ES-I3 (cell line): Measurements from ENCODE around the gene ANKRD44.

ENCODE experiments used
- H3K36me3 ChIP-seq: 2 replicates; pipeline ENCODE4 v1.6.1; 2013; ENCODE audit warnings: mild to moderate bottlenecking, low read length, control low read depth, moderate library complexity; ENCODE audit not compliant: insufficient read depth
- H3K4me1 ChIP-seq: 2 replicates; pipeline ENCODE4 v1.6.1; 2013; ENCODE audit warnings: mild to moderate bottlenecking, control low read depth, low read length; ENCODE audit not compliant: insufficient read depth
- H3K9ac ChIP-seq: 2 replicates; pipeline ENCODE4 v1.6.1; 2013; ENCODE audit warnings: low read depth, mild to moderate bottlenecking, low read length, moderate library complexity
- H3K9me3 ChIP-seq: 2 replicates; pipeline ENCODE4 v1.6.1; 2013; ENCODE audit warnings: mild to moderate bottlenecking, low read length, moderate library complexity; ENCODE audit not compliant: control insufficient read depth, insufficient read depth

ANKRD44 gene

DNA sequence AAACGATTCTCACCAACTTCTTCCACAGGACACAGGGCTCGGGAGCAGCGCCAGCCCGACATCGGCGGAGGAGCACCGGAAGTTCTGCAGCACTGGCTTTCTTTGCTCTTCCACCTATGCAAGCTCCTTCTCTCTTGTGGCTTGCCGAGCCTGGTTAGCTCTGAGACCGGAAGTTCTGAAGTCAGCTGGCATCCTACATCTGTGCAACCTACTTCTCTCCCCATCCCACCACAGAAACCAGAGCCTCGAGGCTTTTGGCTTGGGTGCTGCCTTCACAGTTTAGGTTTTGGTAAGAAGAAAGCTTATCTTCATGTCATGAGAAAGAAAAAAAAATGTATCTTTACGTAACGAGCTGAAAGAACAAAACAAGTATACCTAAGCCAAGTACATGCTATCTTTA is 111.7 kb downstream of the ANKRD44 start:
- H3K4me1 ChIP-seq, result no peaks in the 10 kb centered on the region
- H3K9ac ChIP-seq, result no peak overlapping the region

DNA sequence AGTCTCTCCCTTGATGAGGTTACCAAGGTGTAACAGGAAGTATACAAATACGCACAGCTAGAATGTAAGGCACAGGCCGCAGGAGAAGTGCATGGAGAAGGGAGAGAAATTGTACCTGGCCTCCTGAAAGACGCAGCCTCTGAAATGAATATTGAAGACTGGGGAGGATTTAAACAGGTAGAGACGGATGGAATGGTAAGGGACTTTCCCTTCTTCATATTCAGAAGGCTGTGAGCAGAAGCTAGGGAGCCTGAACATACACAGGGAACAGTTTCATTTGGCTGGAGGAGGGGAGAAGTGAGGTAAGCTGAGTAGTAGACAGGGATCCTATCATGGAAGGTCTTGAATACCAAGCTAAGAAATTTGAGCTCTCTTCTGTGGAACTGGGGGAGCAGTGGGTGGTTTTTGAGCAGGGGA is 112.7 kb downstream of the ANKRD44 start:
- Histone ChIP-seq H3K4me1 (no peaks in the 10 kb centered on the region), H3K9ac (no peak overlapping the region), H3K9me3 (no peaks in the 10 kb centered on the region; the same call in 1 of the 2 replicates)

More for the DNA sequence above, 111.7 kb downstream of the ANKRD44 start:
- H3K9me3 ChIP-seq, result no peaks in the 10 kb centered on the region; the same call in 1 of the 2 replicates
- H3K36me3 ChIP-seq, result no peaks in the 10 kb centered on the region

DNA sequence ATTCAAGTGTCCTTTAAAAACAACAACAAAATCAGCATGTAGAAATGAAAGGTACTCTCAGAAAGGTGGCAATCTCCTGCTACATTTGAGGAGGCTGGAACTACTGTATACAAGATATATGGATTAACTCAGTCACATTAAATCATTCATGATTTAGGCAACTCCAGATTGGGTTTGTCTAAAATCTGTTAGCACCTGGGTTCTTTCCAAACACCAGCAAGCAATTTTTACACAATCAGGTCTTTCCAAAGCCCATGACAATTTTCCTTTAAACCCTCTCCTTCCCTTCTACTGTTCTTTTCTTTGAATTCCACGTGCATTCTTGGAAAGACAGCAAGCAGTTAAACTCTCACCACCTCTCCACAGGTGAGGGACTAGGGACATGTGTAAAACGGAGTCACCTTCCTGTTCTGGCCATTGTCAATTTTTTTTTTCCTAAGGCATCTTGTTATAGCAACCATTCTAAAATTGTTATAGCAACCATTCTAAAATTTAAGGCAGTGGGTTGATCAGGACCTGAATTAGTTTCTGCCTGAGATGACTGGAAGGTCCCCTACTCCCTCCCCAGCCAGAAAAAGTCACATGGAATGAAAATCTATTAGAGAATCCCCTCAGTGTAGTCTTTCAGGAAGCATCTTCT is 113.9 kb downstream of the ANKRD44 start:
- Histone ChIP-seq H3K9me3 (no peaks in the 10 kb centered on the region; the same call in 1 of the 2 replicates), H3K9ac (no peak overlapping the region), H3K4me1 (no peaks in the 10 kb centered on the region)

More for the DNA sequence above, 112.7 kb downstream of the ANKRD44 start:
- no peaks in the 10 kb centered on the region for H3K36me3 ChIP-seq

DNA sequence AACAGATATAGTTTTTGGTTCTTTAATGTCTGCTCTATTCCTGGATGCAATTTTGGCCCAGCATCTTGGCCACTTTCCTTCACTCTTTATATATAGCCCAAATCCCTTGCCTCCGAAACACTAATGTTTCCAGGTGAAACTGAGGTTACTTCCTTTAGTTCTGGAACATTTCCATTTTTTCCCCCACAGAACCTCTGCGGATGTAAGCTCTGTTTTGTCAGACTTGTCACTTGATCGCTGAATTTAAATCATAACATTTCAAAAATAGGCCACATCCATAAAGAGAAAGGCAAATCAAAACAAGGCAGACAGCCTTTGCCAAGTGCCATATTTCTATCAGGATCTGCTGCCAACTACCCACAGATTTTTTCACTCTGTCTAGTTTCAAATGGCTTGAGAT is 115.1 kb downstream of the ANKRD44 start:
- Histone ChIP-seq H3K4me1 (no peaks in the 10 kb centered on the region), H3K9ac (no peak overlapping the region), H3K9me3 (no peaks in the 10 kb centered on the region; the same call in 1 of the 2 replicates), H3K36me3 (no peaks in the 10 kb centered on the region)

More for the DNA sequence above, 113.9 kb downstream of the ANKRD44 start:
- H3K36me3 ChIP-seq, result no peaks in the 10 kb centered on the region

DNA sequence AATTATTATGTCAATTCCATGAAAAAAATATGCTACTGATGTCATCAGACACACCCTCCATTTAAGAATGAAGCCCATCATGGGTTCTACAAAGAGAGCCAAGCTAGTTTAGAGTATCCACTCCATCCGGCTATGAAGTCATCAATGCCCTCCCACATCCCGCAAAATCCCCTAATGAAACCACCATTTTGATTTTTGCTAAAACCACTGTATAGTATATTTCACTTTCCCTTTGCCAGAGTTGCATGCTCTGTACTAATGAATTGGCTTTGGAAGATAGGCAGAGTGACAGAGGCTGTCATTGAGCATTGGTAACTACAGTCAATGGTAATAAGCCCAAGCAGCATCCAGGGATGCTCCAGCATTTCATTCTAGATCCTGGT is 118.6 kb downstream of the ANKRD44 start:
- Histone ChIP-seq H3K4me1 (peaks cover 9% of the 10 kb centered on the region; the same call in 1 of the 2 replicates), H3K9me3 (no peaks in the 10 kb centered on the region), H3K36me3 (no peaks in the 10 kb centered on the region), H3K9ac (no peak overlapping the region)

DNA sequence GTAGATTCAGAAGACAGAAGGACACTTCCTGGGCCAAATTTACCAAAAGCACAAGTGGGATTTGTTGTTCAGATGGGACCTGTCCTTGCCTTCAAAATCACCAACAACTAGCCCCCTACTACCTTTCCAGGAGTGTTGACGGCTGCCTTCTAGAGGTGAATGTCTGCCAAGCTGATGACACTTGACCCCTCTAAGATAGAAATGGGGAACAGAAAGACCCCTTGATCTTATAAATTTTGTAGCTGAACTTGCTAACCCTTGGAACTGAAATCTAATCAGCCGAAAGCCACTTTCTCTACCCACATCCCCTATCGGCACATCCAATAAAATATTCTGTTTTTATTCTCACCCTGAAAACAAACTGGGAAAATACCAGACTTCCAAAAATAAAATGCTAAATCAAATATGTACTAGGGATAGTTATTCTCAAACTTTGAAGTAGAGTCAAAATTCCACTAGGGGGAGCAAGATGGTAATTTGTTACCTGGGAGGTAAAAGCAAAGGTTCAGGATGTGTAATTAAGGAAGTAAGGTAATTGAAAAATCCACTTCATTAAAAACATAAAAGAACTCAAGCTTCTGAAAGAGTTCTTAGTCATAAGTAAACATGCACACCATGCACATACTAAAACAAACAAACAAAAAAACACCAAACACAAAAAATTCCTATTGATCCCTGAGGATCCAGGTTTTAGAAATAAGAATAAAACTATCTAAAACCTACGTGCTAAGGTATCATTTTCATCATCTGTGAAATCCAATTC is 119.2 kb downstream of the ANKRD44 start:
- Histone ChIP-seq H3K36me3 (no peaks in the 10 kb centered on the region), H3K9me3 (no peaks in the 10 kb centered on the region), H3K9ac (no peak overlapping the region), H3K4me1 (peaks cover 9% of the 10 kb centered on the region; the same call in 1 of the 2 replicates)

DNA sequence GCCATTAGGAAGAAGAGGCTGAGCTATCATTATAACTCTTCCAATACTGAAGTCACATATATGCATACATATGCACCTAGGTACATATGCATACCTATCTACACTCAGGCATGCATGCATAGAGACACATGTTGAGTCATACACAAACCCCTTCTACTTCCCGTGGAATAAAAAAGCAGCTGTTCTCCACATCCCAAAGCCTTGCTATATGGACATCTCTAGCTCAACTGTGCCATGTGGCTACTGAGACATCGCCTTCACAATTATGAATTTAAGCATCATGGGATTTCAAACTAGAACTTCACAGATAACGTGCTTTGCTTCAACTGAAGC is 120.5 kb downstream of the ANKRD44 start:
- Histone ChIP-seq H3K4me1 (peaks cover 9% of the 10 kb centered on the region; the same call in 1 of the 2 replicates), H3K36me3 (no peaks in the 10 kb centered on the region), H3K9ac (no peak overlapping the region), H3K9me3 (no peaks in the 10 kb centered on the region)

DNA sequence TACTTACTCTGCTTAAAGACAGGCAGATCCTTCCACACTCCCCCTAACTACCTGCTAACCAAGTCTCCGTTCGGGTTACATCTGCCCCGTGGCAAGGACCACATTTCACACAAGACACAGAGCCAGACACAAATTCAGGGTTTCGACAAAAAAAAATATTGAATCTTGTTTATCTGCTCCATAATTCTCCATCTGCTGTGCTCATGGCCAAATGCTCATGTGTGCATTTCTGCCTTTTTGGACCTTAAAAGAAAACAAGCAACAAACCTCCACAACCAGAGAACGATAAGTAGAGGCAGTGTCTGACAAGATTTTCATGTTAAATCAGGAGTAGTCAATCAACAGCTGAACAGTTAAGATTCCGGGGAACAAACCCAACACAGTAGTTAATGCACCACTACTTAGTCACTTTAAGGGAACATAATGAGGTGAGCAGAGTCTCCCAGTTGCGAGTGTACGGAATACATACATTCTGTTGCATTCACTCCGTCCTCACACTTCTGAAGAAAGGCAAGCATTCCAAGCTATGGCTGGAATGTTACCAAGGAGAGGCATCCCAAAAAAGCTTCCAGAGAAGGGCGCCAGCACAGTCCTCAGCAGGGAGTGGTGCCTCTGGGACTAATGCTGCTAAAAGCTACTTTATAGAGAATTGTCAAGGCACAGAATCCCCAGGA is 121.0 kb downstream of the ANKRD44 start:
- Histone ChIP-seq H3K4me1 (peaks cover 9% of the 10 kb centered on the region; the same call in 1 of the 2 replicates), H3K9me3 (no peaks in the 10 kb centered on the region), H3K36me3 (no peaks in the 10 kb centered on the region), H3K9ac (no peak overlapping the region)

DNA sequence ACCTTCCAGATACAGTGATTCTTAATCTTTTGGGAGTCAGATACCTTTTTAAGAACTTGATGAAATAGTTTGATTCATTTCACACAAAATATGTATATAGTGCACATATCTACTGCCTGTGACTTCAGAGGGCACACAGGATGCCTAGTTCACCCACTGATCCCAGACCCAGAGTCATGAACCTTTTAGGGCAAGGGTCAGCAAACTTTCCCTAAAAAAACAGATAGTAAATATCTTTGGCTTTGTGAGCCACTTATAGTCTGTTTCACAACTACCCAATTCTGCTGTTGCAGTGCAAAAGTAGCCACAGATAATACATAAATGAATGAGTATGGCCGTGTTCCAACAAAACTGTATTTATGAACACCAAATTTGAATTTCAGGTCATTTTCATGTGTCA is 124.9 kb downstream of the ANKRD44 start:
- peaks cover 9% of the 10 kb centered on the region; the same call in 1 of the 2 replicates for H3K4me1 ChIP-seq
- H3K36me3 ChIP-seq, result no peaks in the 10 kb centered on the region
- no peaks in the 10 kb centered on the region for H3K9me3 ChIP-seq
- H3K9ac ChIP-seq, result no peak overlapping the region

DNA sequence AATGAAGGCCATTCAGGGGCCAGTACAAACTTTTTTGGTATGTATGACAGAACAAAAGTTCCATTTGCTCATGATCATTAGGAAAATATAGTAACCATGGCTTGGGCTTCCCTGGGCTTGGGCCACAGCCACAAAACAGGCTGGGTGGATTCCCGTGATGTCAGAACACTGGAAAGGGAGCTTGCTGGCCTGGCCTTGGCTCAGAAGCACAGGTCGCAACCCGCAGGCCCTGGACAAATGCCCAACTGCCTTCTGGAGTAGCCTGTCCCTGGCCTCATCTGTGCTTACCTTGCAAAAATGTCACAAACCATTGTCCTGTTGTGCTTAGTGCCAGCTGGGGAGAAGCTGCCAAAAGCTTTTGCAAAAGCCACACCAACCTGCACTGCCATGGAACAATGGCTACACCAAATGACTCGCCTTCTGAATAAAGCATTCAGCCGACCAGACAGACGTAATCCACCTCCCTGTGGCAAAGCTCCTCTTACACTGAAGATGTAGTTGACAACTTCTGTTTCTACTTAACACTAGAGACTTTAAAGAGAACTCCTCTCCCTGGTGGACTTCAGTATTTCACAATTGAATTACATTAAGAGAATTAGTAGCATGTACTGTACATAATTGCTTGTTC is 125.5 kb downstream of the ANKRD44 start:
- Histone ChIP-seq H3K9ac (no peak overlapping the region), H3K9me3 (no peaks in the 10 kb centered on the region), H3K4me1 (peaks cover 8% of the 10 kb centered on the region; the same call in 1 of the 2 replicates), H3K36me3 (no peaks in the 10 kb centered on the region)

DNA sequence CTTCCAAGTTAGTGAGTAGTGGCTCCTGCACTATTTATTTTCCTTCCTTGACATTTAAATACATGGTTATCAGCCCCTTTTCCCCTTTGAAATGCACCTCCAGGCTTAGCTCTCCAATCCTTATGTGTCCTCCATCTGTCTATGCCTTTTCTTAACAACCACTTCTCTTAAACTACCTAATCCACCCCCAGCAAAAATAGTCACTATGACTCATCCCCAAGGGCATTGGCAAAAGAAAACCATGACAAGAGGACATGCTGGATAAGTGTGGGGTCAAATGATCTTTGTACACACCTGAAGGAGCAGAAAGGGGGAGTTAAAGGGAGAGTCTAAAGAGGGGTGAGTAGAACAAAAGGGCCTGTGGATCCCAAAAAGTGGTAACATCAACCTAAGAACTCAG is 127.2 kb downstream of the ANKRD44 start:
- Histone ChIP-seq H3K36me3 (no peaks in the 10 kb centered on the region), H3K9me3 (no peaks in the 10 kb centered on the region), H3K9ac (no peak overlapping the region), H3K4me1 (no peaks in the 10 kb centered on the region)

DNA sequence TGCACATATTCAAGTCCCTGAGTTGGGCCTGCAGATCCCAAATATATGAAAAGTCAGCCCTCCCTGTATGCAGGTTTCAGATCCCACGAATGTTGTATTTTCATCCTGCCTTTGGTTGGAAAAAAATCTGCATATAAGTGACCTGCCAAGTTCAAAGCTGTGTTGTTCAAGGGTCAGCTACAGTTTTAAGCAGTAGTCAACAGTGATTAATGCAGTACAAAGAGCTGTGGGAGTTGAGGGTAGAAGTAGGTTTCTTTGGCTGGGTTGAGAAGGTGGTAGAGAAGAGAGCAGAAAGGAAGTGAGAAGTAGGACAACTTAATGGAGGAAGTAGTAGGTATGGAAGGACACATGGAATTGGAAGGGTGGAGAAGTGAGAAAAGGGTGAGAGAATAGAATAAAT is 127.9 kb downstream of the ANKRD44 start:
- no peak overlapping the region for H3K9ac ChIP-seq
- no peaks in the 10 kb centered on the region for H3K4me1 ChIP-seq
- H3K36me3 ChIP-seq, result no peaks in the 10 kb centered on the region
- no peaks in the 10 kb centered on the region for H3K9me3 ChIP-seq

DNA sequence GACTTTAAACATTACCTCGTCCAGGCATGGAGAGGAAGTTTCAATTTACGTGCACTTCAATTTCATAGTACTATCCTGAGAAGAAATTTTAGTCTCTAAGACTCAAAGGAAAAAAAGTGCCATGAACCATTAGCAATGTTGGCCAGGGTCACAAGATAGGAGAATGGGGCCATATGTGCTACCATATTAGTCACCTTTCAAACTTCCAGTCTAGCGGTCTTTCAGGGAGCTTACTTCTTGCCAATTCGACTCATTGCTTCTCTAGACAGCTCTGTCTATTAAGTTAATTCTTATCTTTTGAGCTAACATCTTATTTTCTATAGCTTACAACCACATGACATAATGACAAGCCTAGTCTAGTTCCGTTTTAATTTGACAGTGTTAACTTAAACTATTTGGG is 129.1 kb downstream of the ANKRD44 start:
- no peaks in the 10 kb centered on the region for H3K36me3 ChIP-seq
- no peak overlapping the region for H3K9ac ChIP-seq
- no peaks in the 10 kb centered on the region for H3K4me1 ChIP-seq
- H3K9me3 ChIP-seq, result no peaks in the 10 kb centered on the region

DNA sequence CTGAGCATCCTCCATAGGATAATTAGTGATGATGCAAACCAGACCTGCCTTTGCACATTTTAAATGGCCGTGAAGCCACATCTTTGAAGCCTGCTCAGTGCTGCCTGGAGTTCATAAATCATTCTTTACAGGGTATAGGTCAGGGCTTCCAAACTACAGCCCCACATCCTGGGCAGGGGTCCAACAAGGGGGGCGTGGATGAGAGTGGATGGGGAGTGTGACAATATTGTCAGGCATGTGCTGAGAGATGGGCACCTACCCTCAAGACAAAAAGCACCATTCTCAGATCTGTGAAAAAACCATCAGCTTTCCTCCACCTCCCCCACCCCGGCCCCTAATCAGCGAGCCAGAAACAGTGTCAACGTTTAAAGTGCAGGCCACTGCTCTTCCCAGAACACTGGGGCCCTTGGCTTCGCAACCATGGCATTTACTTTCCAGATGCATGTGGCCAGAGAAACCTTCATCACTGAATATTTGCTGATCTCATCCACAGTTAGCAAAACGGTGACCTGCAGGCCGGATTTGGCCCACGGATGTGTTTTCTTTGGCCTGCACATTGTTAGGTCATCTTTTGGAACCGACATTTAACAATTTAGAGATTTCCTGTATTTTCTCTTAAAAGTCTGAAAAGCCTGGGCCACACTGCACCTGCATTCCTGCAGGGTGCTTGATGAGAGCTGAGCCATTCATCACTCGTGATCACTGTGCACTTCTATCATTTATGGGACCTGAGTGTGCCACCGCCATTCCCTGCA is 130.7 kb downstream of the ANKRD44 start:
- no peaks in the 10 kb centered on the region for H3K4me1 ChIP-seq
- no peaks in the 10 kb centered on the region for H3K9me3 ChIP-seq
- no peaks in the 10 kb centered on the region for H3K36me3 ChIP-seq
- no peak overlapping the region for H3K9ac ChIP-seq
